ENCODE results near the gene REXO1.
A peak's percentile ranks its signal among the peaks of the same experiment; 100 is the strongest.

Gene REXO1

GRCh38 chr19:1860821-1861598 lies 12.7 kb upstream of the REXO1 start:
- no peak for DNase-seq (ENCODE audit: low spot score)

DNA sequence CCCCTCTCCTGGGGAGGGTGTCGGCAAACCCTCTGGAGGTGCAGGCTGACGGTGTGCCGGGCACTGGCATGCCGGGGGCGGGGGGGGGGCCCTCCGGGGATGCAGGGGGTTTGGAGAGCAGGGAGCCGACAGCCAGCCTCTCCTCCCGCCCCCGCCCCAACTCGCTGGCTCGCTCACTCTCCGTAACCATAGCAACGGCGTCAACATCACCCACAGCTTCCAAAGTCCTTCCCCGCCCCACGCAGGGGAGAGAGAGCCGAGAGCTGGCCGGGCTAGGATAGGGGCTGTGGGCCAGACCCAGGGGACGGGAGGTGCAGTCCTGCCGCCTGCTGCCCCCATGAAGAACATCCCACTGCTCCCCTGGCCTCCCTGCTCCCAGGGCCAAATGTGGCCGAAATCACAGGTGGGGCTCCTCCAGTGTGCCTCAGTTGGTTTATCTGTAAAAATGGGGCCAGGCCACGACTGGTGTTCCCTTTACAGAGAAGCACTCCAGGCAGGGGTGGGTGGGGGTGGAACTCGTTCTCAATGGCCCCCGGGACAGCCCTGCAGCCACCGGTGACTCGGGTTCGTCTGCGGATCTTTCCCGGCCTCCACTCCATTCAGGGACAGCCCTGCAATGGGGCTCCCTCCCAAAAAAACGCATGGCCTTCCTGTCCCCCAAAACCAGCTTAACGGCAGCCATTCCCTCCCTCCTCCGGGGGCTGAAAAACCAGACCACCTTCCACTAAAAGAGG lies 11.9 kb upstream of the REXO1 start:
- DNase-seq (ENCODE audit: low spot score) = peak; percentile 80

DNA sequence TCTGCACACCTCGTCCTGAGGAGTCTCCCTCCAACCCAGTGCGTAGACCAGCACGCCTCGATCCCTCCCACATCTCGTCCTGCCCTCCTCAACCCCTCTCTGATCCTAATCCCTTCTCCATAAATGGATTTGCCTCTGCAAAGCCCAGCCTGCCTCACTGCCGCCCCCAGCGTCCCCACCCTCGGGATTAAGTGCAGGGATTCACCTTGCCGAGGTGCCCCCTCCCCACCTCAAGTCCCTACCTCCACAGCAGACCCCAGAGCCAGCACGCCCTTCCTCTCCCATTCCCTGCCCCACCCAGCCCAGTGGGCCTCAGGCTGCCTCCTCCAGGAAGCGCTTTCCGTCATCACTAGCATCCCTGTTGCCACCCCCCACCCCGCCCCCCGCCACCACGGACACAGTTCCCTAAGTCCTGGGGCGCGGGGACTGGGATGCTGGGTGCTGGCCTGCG lies 11.1 kb upstream of the REXO1 start:
- peak; percentile 70 for DNase-seq (ENCODE audit: low spot score)

DNA sequence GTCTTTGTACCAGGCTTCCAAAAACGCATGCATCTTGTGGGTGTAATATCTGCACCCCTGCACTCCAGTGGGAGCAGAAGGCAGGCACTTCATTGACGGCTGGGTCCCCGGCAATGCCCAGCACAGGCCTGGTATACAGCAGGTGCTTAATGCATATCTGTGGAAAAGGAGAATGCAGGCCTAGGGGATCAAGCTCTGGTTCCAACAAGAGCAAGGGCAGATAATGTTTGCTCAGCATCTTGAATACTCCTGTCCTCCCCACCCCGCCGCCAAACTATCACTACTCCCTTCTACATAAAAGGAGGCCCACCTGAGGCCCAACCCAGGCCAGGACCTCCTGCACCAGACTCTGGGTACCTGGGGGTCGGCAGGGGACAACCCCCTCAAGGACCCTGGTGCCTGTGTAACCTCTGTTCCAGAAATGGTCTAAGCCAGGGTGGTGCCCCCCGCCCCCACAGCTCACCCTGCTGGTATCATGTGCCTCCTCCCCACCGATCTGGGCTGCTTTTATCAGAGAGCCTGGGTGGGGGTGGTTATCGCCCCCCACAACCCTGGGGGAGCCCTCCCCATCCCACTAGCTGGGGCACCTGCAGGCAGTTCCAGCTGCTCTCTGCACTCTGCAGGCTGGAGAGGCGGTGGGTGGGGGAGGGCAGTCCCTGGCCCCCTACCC lies 10.3 kb upstream of the REXO1 start:
- DNase-seq (ENCODE audit: low spot score) = no peak

GRCh38 chr19:1857648-1858326 lies 9.5 kb upstream of the REXO1 start:
- no peak for DNase-seq (ENCODE audit: low spot score)

DNA sequence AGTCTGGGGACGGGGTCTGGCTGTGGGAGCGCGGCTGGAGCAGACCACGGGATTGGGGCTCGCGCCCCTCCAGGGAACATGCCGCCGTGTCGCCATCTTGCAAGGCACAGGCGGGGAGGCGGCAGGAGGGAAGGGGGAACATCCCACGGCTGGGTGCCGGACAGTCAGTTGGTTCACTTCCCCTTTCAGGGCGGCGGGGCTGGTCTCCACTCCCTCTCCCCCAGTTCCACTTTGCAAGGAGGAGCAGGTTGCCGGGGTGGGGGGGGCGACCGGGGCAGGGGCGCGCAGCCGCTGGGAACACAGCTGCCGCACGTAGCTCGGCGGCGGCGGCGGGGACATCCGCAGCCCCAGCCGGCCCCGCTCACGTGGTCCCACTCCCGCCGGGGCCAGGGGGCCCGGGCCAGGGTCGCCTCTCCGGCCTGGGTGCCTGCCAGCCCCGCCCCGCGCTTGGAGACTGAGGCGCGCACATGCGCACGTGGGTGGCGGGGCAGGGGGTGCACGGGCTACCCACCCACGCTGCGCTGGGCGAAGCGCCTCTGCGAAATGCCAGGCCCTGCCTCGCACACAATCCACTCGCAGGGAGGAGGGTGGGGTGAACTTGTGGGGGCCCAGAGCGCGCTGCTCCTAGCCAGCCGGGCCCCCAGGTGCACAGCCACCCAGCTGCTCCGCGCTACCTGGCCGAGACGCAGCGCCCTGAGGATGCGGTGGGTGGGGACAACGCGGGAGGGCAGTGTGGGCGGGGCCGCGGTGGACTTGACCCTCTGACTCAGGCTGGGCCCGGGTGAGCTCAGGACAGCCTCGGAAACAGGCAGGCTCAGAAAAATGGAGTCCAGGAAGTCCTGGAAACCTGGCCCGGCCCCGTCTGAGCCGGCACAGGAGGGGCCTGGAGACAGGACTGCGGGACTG lies 8.7 kb upstream of the REXO1 start:
- peak; percentile 70 for DNase-seq (ENCODE audit: low spot score)

DNA sequence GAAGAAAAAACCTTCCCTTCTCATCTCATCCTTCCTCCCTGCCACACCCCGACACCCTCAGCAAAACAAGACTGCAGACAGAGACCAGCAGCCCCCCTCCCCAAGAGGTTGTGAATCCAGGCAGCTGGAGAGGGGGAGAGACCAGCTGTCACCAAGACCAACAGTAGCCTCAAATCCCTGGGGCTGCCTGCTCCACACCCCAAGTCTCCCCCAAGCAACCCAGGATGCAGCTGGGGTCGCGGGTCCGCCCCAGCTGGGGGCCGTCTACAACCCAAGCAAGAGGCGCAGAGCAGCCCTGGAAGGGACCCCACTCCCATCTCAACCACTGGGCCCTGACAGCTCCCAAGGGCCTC lies 8.0 kb upstream of the REXO1 start:
- DNase-seq (ENCODE audit: low spot score) = peak; percentile 60

DNA sequence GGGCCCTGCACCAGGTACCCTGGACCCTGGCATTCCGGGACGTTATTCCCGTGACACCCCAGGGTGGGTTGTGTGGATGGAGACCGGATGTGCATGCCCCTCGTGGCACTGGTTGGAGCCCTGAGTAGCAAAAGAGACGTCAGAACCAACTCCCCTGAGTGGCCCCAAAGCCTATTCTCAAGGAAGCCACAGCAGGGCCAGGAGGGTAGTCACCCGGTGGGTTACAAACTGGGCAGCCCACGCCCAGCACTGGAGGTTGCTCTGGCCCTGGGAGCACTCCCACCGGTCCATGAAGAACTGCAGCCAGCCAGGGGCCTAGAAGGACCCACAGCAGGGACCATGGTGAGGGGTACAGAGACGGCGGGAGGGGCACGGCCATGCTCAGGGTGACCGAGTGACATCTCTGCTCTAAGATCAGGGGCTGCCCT lies 7.6 kb upstream of the REXO1 start:
- DNase-seq (ENCODE audit: low spot score) = no peak

GRCh38 chr19:1855040-1855827 lies 7.0 kb upstream of the REXO1 start:
- peak; percentile 97 for DNase-seq (ENCODE audit: low spot score)

GRCh38 chr19:1854542-1855039 lies 6.3 kb upstream of the REXO1 start:
- peak; percentile 73 for DNase-seq (ENCODE audit: low spot score)

- no peak for DNase-seq (ENCODE audit: low spot score)
These were observed 5.8 kb upstream of the REXO1 start for GRCh38 chr19:1854039-1854541.

DNA sequence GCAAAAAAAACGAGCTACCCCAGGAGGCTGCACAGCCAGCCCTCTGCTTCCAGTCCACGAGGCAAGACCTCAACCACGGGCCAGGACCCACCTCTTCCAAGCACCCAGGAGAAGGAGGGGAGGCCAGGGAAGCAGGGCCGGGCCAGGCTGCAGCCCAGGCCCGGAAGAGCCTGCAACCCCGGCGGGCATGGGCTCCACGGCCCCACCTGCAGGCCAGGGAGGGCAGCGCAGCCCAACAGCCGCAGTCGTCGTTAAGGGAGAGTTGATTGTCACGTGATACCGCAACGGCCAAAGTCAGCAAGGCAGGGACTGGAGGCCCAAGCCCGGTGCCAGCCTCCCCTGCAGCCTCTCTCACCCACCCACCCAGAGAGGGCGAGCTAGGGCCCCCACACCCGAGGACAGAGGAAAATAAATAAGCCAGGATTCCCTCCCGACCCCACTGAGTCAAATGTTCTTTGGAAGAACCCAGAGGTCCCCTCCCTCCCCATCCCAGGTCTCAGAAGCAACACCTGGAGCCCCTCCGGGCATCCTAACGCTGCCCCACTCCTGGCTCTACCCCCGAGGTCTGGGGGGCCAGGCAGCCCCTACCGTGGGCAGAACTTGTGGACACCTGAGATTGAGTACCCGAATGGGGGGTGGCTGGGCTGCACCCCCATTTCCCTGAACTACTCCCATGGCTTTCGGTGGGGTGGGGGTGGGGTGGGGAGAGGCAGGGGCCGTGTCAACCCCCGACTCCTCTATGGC lies 5.2 kb upstream of the REXO1 start:
- peak; percentile 88 for DNase-seq (ENCODE audit: low spot score)

DNA sequence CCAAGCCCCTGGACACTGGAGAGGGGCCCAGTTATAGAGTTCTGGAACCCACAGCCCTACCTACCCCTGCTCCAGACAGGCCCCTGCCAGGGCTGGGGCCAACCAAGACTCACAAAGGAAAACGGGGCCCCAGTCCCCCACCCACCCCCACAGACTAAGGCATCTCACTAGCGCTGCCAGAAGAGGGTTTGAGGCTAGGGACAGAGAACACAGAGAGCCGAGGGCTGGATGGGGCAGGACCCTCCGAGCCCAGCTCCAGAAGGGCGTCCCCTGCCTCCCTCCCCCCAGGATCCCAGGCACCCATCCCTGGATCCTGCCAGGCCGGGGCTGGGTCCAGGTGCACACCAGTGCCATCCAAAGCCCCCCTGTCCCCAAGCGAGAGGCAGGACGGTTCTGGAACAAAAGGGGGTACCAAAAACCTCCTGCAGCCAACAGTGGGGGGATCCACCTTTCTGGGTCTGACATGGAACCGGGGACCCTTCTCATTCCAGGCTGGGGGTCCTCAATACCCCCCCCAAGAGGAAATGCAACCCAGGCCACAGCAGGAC lies 4.4 kb upstream of the REXO1 start:
- no peak for DNase-seq (ENCODE audit: low spot score)

DNA sequence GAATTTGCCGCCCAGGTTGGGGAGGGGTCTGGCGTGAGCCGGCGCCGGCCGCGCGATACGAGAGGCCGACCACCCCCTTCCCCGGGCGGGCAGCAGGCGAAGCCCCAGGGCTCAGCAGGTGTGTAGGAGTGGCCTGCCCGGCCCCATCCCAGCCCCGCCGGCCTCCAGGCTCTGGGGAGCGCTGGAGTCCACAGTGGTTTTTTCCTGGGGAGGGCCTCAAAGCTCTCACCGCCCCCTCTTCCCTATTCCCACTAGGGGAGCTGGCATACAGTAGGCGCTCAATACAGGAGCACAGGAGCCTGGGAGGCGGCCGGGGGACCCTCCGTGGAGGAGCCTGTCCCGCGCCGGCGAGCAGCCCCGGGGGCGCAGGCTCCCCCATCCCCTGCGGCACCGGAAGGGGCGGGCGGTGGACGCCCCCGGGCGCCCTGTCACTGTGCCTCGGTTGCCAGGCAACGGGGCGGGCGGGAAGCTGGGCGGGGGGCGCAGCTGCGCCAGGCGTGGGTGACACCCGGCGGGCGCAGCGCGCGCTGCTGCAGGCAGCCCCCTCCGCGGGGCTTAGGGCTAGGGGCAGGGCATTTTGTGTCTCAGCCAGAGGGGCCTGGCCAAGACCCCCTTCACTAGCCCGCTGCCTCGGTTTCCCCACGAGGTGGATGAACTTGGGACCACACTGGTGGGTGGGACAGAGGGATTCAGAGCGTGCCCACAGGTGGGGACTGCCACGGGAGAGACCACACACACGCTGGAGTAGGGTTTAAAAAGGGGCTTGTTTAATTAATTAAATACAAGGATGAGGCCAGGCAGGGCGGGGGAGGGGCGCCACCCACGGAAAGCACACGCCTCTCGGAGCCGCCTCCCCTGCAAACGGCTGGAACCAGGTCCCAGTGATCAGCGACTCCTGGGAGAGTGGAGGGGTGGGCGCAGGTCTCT lies 3.6 kb upstream of the REXO1 start:
- peak; percentile 49 for DNase-seq (ENCODE audit: low spot score)

DNA sequence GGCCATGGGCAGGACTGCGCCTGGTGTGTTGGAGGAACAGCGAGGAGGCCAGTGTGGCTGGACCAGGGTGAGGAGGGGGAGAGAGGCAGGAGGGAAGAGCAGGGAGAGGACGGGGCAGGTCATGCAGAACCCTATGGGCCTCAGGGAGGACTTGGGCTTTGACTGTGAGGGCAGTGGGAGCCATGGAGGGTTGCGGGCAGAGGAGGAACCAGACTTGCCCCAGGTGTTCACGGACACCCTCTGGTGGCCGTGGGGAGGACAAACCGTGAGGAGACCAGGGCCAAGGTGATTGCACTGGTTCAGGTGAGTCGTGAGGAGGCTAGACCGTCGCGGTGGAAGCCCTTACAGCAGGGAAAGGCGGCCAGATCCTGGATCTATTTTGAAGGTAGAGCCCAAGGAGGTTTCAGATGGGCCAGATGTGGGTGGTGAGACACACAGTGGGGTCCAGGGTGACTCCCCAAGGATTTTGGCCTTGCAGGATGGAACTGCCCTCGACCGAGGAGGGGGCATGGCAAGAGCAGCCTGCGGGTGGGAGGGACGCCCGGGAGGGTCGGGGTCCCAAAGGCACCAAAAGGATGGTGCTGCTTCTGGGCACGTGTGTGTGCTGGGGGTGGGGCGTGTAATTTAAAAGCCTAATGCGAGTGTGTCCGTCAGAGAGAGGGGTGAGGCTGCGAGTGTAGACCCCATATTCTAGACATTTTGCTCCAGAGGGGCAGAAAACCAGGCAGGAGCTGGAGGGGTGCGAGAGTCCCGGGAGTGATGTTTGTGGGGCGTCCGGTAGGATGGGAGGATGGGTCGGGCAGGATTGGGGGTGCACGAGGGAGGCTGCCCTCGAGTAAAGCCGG lies 2.7 kb upstream of the REXO1 start:
- DNase-seq (ENCODE audit: low spot score) = no peak

DNA sequence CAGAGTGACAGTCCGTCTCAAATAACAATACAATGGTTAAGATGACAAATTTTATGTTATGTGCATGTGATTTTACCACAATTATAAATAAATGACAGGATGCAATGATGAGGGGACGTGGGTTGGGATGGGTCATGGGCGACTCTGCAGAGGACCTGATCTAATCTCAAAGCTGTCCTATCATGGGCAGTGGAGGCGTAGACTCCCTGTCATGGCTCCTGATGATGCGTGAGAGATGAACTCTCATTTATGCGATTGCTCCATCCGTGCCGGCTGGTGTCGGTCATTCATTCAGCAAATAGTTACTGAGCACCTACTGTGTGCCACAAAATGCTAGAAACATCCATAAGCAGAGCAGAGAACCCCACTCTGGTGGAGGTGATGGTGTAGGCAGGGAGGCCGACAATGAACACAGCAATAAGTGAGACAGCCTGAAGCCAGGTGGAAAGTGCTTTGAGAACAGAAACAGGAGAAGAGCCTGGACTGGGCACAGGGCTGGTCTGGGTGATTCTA lies 1.7 kb upstream of the REXO1 start:
- DNase-seq (ENCODE audit: low spot score) = no peak

- no peak for DNase-seq (ENCODE audit: low spot score)
These were observed 820 bp upstream of the REXO1 start for GRCh38 chr19:1849132-1849474.

Measured in ecto neural progenitor cell (in vitro differentiated cells).